OCI-LY1 (cell line): ENCODE measurements around the gene C8B.

Experiments
- CTCF ChIP-seq: fragments of 200-600 bp; sonication (generic), shearing (Covaris generic); IDR thresholded peaks from 2 replicates; pipeline ENCODE4 v1.5.1; 2017; ENCODE audit warnings: mild to moderate bottlenecking, antibody characterized with exemption, low read length, moderate library complexity, mixed read lengths
- EZH2 ChIP-seq: fragments of 200-600 bp; sonication (generic), shearing (Covaris generic); IDR thresholded peaks from 2 replicates; pipeline ENCODE4 v1.8.0; 2017; ENCODE audit warnings: borderline replicate concordance, mixed run types, mild to moderate bottlenecking, antibody characterized with exemption, low read length, moderate library complexity, mixed read lengths

- TF ChIP-seq CTCF (no peak), EZH2 (no peak)
These were observed 32.2 kb downstream of the C8B start for GRCh38 chr1:56933606-56934005.
